HG03095 (cell line): Measurements from ENCODE around the gene RPLP2.

ENCODE experiments used
- ATAC-seq: cut with Tn5 transposase; IDR thresholded peaks from one replicate; pipeline ENCODE4 v1.9.1; 2021; ENCODE audit warnings: moderate library complexity; ENCODE audit not compliant: unreplicated experiment

The RPLP2 gene

DNA sequence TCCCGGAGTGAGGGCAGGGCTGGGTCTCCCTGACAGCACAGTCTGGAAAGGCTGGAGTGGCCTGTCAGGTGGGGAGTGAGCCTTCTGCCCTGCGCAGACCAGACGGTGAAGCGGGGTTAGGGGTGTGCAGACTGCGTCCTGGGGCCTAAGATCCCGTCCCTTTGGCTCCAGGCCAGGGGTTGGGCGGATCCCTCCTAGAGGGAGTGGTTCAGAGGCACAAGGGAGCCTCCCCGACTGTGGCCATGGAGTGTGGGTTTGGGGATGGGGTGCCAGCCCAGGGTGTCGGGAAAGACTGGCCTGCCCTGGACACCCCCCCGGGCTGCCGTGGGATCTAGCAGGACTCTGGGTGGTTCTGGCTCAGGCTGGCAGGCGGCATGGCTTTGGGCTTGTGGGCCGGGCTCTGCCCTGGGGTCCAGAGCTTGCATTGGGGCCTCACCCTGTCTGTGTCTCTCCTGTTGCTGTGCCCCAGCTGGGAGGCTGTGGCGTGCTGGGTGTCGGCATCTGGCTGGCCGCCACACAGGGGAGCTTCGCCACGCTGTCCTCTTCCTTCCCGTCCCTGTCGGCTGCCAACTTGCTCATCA, 52.4 kb downstream of the RPLP2 start:
- no peak for ATAC-seq
